Germinal center (tissue), 1 donor: ENCODE results near the gene TRMT1.
"Not testable (repeated sequence)": the region's sequence is repeated elsewhere in the genome, so short reads cannot be mapped to it uniquely, and the experiment has no call there.

Experiments
- DNase-seq: peaks from one replicate; pipeline ENCODE4 v3.0.0; 2012; ENCODE audit warnings: mixed read lengths, low spot score

Gene TRMT1

GRCh38 chr19:13150187-13150930, 33.8 kb upstream of the TRMT1 start, which contains the start of the genes IER2 and STX10:
IER2 (plus strand) TSS chr19:13150411; CDS start chr19:13153187, 2,776 bp downstream.
STX10 (minus strand) TSS chr19:13150375; CDS start chr19:13150173, 202 bp downstream.
- DNase-seq, result peak; percentile 92

- DNase-seq, result no peak
Measured at GRCh38 chr19:13149628-13150186, 33.2 kb upstream of the TRMT1 start.

- DNase-seq, result not testable (repeated sequence)
Measured at GRCh38 chr19:13149173-13149627, 32.7 kb upstream of the TRMT1 start.

- DNase-seq, result no peak
Measured at GRCh38 chr19:13146763-13147563, 30.4 kb upstream of the TRMT1 start.

- no peak for DNase-seq
Measured at GRCh38 chr19:13139633-13140311, 23.2 kb upstream of the TRMT1 start.

GRCh38 chr19:13138916-13139198, 22.3 kb upstream of the TRMT1 start:
- no peak for DNase-seq

GRCh38 chr19:13138171-13138915, 21.8 kb upstream of the TRMT1 start:
- no peak for DNase-seq

- no peak for DNase-seq
Measured at GRCh38 chr19:13137290-13137794, 20.8 kb upstream of the TRMT1 start.

GRCh38 chr19:13135068-13136062, 18.8 kb upstream of the TRMT1 start:
- DNase-seq, result no peak

- DNase-seq, result no peak
Measured at GRCh38 chr19:13134626-13135025, 18.1 kb upstream of the TRMT1 start.

- DNase-seq, result no peak
Measured at GRCh38 chr19:13133241-13133870, 16.8 kb upstream of the TRMT1 start.

GRCh38 chr19:13132471-13133180, 16.1 kb upstream of the TRMT1 start:
- DNase-seq, result no peak

GRCh38 chr19:13130886-13131490, 14.4 kb upstream of the TRMT1 start:
- DNase-seq, result no peak

GRCh38 chr19:13129384-13129783, 12.8 kb upstream of the TRMT1 start:
- no peak for DNase-seq

- DNase-seq, result no peak
Measured at GRCh38 chr19:13128583-13128982, 12.0 kb upstream of the TRMT1 start.

- no peak for DNase-seq
Measured at GRCh38 chr19:13127811-13128575, 11.5 kb upstream of the TRMT1 start.

GRCh38 chr19:13127051-13127450, 10.5 kb upstream of the TRMT1 start:
- no peak for DNase-seq
